Upper lobe of left lung (tissue), 4 donors: Measurements from ENCODE around the gene CLSTN2.

Source experiments
- CTCF ChIP-seq, 6 experiments: fragments of 450-650 bp in 4 of 6; fragments of 200-600 bp in 2 of 6; sonication (generic) in 2 of 6; IDR thresholded peaks; one replicate each; pipeline ENCODE4 v1.5.1; 2016 to 2019; ENCODE audit warnings: antibody characterized with exemption in 6 of 6
- EP300 ChIP-seq, 4 donors: sonication (generic); formaldehyde crosslinking; IDR thresholded peaks; one replicate each; pipeline ENCODE4 v1.5.1; 2017; ENCODE audit warnings: antibody characterized with exemption in 4 of 4, control low read depth in 2 of 4

- TF ChIP-seq EP300 (IDR thresholded peaks at IDR 0.05) = no peak
- TF ChIP-seq CTCF (IDR thresholded peaks at IDR 0.05) = no peak
Measured at GRCh38 chr3:140432229-140432669, 497.3 kb downstream of the CLSTN2 start.
